NCI-H1048 (cell line): ENCODE results near the gene BRF1.

Experiments used
- DNase-seq: peaks from one replicate; lab custom pipeline; 2025; lab: John Stamatoyannopoulos, UW

The BRF1 gene

GRCh38 chr14:105209091-105209490, 91.7 kb downstream of the BRF1 start:
- DNase-seq: no peak

DNA sequence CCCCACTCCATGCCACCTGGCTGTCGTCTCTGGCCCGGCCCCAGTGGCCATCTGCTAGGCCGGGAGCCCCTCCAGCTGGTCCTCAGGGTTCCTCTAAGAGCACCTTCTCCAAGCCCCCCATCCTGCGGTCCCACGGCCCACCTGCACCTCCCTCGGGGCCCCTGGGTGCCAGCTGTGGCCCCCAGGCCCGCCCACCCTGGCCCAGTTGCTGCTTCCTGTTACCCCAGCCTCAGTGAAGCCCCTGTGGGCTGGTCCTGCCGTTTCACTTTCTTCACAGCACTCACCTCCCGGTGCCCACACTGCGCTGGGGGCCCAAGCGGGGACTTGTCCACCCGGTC, 92.1 kb downstream of the BRF1 start:
- no peak for DNase-seq

DNA sequence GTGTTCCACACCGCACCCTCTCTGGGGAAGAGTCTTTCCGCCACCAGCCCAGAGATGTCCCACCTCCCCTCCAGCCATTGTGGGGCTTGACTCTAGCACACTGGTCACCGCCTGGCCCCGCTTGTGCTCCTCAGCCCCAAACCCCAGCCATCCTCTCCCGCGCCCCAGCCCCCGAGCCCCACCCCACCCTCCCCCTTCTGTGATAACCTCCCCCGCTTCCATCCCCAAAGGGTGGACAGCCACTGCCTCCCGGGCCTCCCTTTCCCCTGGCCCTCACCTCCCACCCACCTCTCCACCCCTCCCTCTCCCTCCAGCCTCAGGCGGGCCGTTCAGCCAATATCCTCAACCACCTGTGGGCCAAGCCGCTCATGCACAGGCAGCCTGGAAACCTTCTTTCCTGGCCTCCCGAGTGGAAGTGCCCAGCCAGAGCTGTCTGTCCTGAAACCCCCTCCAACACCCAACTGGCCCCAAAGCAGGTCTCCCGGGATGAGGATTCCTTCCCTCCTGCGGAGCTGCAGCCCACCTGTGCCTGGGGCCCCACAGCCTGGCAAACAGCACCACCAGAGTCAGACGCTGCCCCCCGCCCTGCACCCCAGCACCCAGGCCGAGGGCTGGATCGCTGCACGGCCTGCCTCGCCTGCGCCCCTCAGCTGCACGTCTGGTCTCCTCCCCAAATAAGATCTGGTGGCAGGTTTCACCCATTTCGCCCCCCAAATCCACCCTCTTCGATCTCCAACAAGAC, 92.6 kb downstream of the BRF1 start:
- no peak for DNase-seq

- DNase-seq: no peak
Measured at GRCh38 chr14:105207460-105207901, 93.3 kb downstream of the BRF1 start.

- DNase-seq: no peak
Measured at GRCh38 chr14:105206873-105207272, 93.9 kb downstream of the BRF1 start.

- DNase-seq: no peak
Measured at GRCh38 chr14:105205673-105206208, 95.1 kb downstream of the BRF1 start.

DNA sequence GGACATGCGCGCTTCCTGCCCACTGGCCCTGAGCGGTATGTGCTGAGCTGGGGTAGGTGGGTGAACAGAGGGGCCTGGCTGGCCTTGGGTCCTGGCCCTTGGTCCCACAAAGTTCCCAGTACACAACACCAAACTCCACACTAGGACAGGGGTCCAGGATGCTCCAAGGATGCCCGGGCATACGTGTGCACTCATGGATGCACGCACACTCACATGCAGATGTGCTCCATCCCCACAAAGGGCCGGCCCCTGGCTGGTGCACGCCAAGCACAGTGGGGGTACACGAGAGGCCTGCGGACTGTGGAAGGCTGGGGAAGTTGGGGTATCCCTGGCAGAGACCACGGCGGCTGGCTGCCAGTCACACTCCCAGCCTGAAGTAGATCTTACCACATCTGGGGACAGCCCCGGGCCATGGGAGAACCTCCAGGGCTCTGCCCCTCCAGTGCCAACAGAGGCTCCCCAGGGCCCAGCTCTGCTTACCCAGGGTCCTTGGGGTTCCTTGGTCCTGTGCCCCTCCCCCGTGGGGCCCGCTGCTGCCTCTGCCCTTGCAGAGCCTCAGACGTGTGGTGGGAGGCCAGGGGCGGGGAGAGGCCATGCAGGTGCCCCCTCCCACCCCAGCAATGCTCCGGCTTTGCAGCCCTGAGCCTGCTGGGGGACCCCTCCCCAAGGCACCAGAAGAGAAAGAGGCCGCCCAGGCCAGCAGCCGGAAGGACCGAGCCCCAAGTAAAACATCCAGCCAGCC, 95.7 kb downstream of the BRF1 start:
- no peak for DNase-seq

DNA sequence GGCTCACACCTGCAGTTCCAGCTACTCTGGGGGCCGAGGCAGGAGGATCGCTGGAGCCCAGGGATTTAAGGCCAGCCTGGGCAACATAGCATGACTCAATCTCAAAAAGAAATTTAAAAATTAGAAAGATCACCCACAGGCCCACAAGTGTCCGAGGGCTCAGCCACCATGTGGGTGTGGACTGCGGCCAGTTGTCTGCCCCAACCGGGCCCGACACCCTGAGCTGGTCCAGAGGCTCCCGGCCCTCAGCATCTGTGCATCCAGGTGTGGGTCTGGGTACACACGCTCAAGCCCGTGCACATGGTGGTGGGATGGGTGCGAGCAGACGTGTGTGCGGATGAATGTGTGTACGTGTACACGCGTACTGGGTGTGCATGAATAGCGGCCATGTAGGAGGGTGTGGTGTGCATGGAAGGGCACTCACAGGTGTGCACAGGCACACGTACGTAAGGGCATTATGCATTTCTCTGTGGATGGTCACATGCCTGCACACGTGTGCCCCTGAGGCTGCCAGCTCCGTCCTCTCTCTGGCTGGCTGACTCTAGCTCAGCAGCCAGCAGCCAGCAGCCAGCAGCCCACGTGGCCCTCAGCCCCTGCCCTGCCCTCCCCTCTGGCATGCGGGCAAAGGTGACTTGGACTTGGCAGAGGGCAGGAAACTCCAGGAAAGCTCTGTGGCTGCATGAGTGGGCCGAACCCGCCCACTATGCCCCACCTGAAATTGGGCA, 96.4 kb downstream of the BRF1 start:
- DNase-seq: no peak

GRCh38 chr14:105203701-105204100, 97.1 kb downstream of the BRF1 start:
- DNase-seq: no peak

DNA sequence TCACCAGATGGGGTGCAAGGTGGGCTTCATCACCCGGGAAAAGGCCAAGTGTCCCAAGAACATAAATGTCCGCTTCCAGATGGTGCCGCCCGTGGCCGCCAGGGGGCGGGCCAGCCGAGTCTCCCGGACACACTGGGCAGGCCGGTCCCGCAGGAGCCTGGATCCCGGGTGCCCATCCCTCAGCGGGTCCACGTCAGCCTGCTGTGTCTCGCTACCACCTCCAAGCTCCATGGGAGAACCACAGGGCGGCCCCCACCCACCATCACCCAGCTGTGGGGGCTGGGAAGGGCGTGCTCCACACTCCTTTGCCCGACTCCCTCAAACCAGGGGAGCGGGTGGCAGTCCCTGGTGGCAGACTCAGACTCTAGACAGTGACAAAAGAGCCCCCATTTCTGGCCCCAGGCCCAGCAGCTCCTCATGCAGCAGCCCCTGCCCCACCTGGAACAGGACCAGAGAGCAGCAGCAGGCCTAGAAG, 97.7 kb downstream of the BRF1 start:
- DNase-seq: no peak

DNA sequence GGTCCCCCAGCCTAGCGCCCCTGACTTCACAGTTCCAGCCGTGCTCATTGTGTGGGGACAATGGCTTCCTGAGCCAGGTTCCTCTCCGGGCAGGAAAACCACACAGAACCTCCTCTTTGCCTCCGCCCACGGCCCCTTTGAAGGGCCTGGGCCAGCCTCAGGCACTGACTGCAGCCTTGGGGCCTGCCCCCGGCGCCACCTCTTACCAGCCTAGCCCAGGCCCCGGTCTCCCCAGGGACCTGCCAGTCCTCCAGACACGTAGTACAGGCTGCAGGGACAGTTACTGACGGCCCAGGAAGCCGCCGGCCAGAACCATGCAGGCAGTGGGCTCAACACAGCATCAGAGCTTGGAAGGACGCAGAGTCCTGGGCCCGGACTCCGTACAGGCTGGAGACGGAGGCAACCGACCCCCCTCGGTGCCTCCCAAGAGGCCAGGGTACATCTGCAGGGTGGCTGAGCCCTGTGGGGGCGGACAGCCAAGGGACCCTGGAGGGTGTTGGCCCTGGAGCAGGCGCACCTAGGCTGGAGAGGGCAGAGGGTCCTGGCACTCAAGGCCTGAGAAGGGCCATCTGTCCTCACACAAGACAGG, 98.8 kb downstream of the BRF1 start:
- no peak for DNase-seq

- no peak for DNase-seq
Measured at GRCh38 chr14:105201156-105201924, 99.5 kb downstream of the BRF1 start.

- no peak for DNase-seq
Measured at GRCh38 chr14:105200641-105201040, 100.2 kb downstream of the BRF1 start.

DNA sequence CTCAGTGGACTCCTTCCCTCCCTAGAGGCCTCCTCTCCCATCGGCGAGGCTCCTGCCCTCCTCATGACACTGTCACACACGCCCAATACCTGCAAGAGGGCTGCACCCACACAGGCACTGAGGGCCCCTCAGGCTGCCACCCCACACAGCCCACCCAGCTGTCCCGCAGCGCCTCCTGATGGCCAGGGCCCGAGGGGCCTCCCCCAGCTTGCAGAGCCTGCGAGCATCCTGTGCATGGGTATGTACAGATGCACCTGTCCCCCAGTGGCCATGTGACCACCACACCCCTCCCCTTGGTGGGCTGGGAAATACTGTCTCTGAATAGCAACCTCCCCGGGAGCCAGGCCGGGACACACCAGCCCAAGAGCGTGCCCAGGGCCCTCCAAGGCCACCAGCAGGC, 100.7 kb downstream of the BRF1 start:
- no peak for DNase-seq

DNA sequence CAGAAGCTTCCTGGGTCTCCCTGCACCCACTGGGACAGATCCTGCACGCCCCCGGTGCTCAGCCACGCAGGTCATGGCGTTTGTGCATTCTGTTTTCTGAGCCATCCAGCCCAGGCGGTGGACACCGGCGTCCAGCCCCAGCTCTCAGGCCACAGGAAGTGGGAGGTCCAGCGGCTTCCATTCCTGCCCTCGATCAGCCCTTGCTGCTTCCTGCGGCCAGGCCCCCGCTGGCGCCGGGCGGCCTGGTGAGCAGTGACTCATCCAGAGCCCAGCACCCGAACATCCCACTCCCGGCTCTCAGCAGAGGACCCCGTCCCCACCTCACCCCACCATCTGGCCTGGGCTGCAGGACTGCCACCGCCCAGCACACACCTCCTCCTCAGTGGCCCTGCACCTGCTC, 101.7 kb downstream of the BRF1 start:
- DNase-seq: no peak

GRCh38 chr14:105198588-105198987, 102.2 kb downstream of the BRF1 start:
- no peak for DNase-seq

DNA sequence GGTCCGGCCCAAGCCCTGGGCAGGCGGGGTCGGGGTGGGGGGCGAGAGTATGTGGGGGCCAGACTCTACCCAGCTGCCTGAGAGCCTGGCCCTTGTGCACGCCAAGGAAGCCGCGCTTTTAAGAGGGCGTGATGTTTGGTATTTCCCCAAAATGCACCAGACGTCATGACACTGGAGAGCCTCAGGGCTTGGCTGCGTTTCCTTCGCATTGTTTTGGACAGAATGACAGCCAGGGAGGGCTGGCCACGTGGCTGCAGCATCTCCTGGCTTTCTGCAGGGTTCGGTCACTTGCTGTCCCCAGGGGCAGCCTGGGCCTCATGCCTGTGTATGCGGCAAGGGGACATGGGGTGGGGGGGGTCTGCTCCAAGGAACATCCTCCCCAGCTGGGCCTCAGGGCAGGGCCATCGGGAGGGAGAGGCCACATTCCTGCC, 103.6 kb downstream of the BRF1 start:
- DNase-seq: no peak

GRCh38 chr14:105196265-105196960, 104.4 kb downstream of the BRF1 start:
- DNase-seq: no peak

DNA sequence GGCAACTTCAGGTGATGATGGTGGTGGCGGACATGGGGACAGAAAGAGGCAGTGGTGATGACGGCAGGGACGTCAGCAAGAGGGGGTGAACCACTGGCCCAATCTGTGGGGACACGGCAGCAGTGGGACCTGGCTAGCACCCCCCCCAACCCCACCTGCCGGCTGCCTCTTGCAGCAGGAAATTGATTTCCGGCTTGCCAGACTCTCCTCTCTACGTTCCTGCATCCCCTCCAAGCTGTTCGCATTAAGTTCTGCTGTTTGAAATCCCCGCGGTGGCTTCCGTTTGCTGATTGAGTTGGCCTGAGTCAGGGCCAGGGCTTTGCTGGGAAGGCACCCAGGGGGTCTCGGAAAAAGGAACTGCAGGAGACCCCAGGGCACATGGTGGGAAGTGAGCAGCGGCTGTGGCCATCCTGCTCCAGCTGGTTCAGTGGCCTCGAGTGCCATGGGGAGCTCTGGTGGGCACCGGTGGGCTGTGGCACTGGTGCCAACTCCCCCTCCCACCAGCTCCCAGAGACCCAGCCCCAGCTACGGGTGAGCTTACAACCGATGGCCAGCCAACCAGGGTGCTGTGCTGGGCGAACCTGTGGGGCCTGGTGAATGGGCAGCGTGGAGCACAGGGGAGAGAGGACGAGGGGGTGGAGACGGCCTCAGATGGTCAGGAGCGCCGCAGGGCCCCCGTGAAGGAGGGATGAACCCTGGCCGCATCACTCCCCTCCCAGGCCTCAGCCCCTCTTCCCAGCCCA, 105.1 kb downstream of the BRF1 start:
- DNase-seq: no peak

GRCh38 chr14:105195051-105195450, 105.8 kb downstream of the BRF1 start:
- DNase-seq: no peak
